ENCODE measurements around the gene KLRF2.

The KLRF2 gene

DNA sequence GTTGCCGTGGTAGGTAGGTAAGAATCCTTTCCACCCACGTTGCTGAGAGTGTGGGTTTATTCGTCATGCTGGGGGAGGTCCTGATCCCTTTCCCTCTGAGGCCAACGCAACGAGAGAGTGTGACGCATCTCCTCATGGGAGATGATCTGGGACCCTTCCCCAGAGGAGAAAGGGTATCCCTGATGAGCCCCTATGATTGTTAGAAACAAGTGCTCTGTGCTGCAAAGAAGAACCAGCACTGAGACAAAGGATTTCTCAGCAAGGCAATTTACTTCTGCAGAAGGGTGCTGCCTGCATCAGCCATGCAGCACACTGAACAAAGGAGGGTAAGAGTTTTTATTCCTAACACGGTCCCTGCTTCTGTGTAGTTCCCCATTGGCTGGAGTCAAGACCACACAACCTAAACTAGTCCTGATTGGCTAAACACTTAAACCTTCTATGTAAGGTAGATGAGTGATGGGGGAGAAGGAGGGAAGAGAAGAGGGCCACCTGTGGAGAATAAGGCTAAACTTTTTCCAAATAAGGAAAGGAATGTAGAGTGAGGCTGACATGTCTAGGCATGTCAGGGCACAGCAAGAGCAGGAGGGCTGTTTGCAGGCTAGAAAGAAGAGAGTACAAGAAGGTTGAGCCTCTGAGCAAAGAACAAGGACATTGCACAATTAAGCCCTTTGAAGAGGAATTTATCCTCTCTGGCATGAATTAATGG is 29.6 kb downstream of the KLRF2 start:
- H3K36me3 ChIP-seq (ENCODE audit: control insufficient read depth in 2 of 2, insufficient read depth in 2 of 2, low read length in 2 of 2), result no peaks in the 10 kb centered on the region
- H3K27ac ChIP-seq (ENCODE audit: low read length), result no peak overlapping the region
- H3K4me3 ChIP-seq (ENCODE audit: low read length in 2 of 2), result peak overlapping the region in 1 of 2 donors; percentile 12
- H3K9me3 ChIP-seq (ENCODE audit: control insufficient read depth in 2 of 2, low read length in 2 of 2), result peaks cover 10 to 11% of the 10 kb centered on the region in 2 donors
- H3K27me3 ChIP-seq (ENCODE audit: control insufficient read depth in 1 of 2, insufficient read depth in 2 of 2, low read length in 2 of 2), result no peaks in the 10 kb centered on the region
- no peak overlapping the region for H3K9ac ChIP-seq (ENCODE audit: low read length in 2 of 2)
- H3K4me1 ChIP-seq (ENCODE audit: control insufficient read depth, insufficient read depth, low read length), result no peaks in the 10 kb centered on the region

DNA sequence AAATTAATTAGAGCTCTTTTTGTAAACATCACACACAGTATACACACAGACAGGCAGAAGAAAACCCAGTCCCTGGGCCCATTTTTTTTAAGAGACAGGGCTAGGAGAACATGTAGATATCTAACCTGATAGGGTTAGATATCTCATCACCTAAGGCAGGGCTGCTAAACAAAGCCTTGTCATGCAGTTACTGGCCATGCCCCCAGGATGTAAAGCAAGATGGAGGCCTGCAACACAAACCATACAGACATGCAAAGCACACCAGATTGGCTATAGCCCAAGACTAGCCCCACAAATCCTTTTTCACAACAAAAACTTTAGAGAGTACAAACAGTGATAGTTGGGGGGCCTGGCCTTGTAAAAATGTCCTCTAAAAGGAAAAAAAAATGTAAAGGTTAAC is 30.4 kb downstream of the KLRF2 start:
- Histone ChIP-seq H3K9ac (ENCODE audit: low read length in 2 of 2) (no peak overlapping the region), H3K4me1 (ENCODE audit: control insufficient read depth, insufficient read depth, low read length) (no peaks in the 10 kb centered on the region), H3K36me3 (ENCODE audit: control insufficient read depth in 2 of 2, insufficient read depth in 2 of 2, low read length in 2 of 2) (no peaks in the 10 kb centered on the region), H3K27ac (ENCODE audit: low read length) (no peak overlapping the region), H3K9me3 (ENCODE audit: control insufficient read depth in 2 of 2, low read length in 2 of 2) (peaks cover 10 to 11% of the 10 kb centered on the region in 2 donors), H3K27me3 (ENCODE audit: control insufficient read depth in 1 of 2, insufficient read depth in 2 of 2, low read length in 2 of 2) (no peaks in the 10 kb centered on the region), H3K4me3 (ENCODE audit: low read length in 2 of 2) (no peak overlapping the region)

DNA sequence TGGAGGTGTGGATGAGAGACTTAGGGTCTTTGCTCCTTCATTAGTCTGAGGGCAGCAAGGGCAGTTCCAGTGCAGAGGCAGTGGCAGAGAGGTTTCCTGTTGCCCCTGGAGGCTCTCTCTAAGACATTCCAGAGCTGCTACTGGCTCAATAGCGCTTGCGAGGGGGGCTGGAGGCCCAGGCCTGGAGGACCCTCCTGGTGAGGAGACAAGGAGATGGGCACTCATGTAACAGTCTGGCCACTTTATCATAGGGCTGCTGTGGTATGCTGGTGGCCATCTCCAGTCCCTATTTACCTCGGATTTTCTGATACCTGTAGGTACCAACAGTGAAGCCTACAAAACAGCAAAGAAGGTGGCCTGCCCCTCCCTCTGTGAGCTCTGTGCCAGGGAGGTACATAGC is 38.2 kb downstream of the KLRF2 start:
- H3K4me3 ChIP-seq (ENCODE audit: low read length in 2 of 2), result no peak overlapping the region
- H3K9ac ChIP-seq (ENCODE audit: low read length in 2 of 2), result no peak overlapping the region
- H3K4me1 ChIP-seq (ENCODE audit: control insufficient read depth, insufficient read depth, low read length), result no peaks in the 10 kb centered on the region
- H3K27ac ChIP-seq (ENCODE audit: low read length), result no peak overlapping the region
- H3K27me3 ChIP-seq (ENCODE audit: control insufficient read depth in 1 of 2, insufficient read depth in 2 of 2, low read length in 2 of 2), result no peaks in the 10 kb centered on the region
- no peaks in the 10 kb centered on the region for H3K9me3 ChIP-seq (ENCODE audit: control insufficient read depth in 2 of 2, low read length in 2 of 2)
- H3K36me3 ChIP-seq (ENCODE audit: control insufficient read depth in 2 of 2, insufficient read depth in 2 of 2, low read length in 2 of 2), result no peaks in the 10 kb centered on the region

DNA sequence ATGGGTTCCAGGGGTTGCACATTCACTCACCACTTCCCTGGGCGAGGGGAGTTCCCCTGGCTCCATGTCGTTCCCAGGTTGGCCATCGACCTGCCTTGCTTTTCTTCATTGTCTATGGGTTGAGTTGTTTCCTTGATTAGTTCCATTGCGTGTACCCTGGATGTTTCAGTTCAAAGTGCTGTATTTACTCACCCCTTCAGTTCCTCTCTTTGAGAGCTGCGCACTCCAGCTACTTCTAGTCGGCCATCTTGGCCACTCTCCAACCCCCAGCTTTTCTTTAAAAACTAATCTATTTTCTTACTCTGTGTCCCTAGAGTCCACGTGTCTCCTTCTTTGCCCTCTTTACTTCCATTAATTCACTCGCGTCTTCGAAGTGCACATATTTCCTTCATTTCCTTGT is 39.2 kb downstream of the KLRF2 start:
- no peaks in the 10 kb centered on the region for H3K9me3 ChIP-seq (ENCODE audit: control insufficient read depth in 2 of 2, low read length in 2 of 2)
- no peaks in the 10 kb centered on the region for H3K27me3 ChIP-seq (ENCODE audit: control insufficient read depth in 1 of 2, insufficient read depth in 2 of 2, low read length in 2 of 2)
- no peak overlapping the region for H3K4me3 ChIP-seq (ENCODE audit: low read length in 2 of 2)
- H3K27ac ChIP-seq (ENCODE audit: low read length), result no peak overlapping the region
- H3K36me3 ChIP-seq (ENCODE audit: control insufficient read depth in 2 of 2, insufficient read depth in 2 of 2, low read length in 2 of 2), result no peaks in the 10 kb centered on the region
- no peak overlapping the region for H3K9ac ChIP-seq (ENCODE audit: low read length in 2 of 2)
- no peaks in the 10 kb centered on the region for H3K4me1 ChIP-seq (ENCODE audit: control insufficient read depth, insufficient read depth, low read length)

DNA sequence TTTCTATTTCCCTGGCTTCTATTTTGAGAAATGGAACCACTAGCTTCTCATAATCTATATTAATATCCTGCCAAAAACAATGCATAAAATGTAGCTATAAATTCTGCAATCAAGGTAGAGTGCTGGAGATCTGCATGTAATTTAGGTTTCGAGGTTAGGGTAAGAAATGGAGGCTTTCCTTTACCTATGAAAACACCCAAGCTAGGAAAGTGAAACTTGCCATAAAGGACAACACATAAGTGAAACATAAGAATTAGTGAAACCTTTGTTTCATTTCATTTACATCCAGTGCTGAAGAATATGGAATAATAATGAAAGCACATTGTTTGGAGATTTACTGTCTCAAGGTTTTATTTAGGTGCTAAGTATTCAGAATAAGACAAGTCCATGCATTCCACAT is 41.1 kb downstream of the KLRF2 start:
- no peaks in the 10 kb centered on the region for H3K4me1 ChIP-seq (ENCODE audit: control insufficient read depth, insufficient read depth, low read length)
- no peaks in the 10 kb centered on the region for H3K27me3 ChIP-seq (ENCODE audit: control insufficient read depth in 1 of 2, insufficient read depth in 2 of 2, low read length in 2 of 2)
- H3K36me3 ChIP-seq (ENCODE audit: control insufficient read depth in 2 of 2, insufficient read depth in 2 of 2, low read length in 2 of 2), result no peaks in the 10 kb centered on the region
- no peaks in the 10 kb centered on the region for H3K9me3 ChIP-seq (ENCODE audit: control insufficient read depth in 2 of 2, low read length in 2 of 2)
- no peak overlapping the region for H3K4me3 ChIP-seq (ENCODE audit: low read length in 2 of 2)
- no peak overlapping the region for H3K27ac ChIP-seq (ENCODE audit: low read length)
- H3K9ac ChIP-seq (ENCODE audit: low read length in 2 of 2), result no peak overlapping the region

DNA sequence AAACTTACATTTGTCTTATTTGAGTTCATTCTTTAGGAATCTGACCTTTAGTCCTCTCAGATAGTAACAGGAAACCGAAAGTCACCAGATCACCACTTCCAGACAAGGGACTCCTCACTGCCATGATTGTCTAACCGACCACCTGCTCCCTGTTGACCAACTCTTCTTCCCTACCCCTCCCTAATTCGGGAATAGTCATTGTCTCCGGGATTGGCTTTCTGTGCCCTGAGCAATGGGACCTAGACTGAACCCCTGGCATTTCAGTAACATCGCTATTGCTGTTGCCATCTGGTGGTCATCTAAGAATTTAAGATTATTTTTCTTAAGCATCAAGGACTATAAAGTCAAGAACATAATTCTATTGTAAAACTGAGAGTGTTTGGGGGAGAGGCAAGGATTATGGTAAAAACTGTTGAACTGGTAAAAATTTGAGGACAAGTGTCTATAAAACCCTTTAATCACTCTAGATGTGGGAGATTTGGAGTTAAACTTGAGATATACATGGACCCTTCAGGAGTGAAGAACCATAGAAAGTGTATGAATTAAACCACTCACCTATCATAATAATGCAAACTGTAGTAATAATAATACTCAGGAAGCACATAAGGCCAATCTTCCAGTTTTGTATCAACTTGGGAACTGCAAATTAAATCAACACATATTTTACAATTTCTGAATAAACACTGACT is 44.6 kb downstream of the KLRF2 start:
- no peak overlapping the region for H3K9ac ChIP-seq (ENCODE audit: low read length in 2 of 2)
- no peaks in the 10 kb centered on the region for H3K9me3 ChIP-seq (ENCODE audit: control insufficient read depth in 2 of 2, low read length in 2 of 2)
- H3K4me1 ChIP-seq (ENCODE audit: control insufficient read depth, insufficient read depth, low read length), result no peaks in the 10 kb centered on the region
- H3K27me3 ChIP-seq (ENCODE audit: control insufficient read depth in 1 of 2, insufficient read depth in 2 of 2, low read length in 2 of 2), result no peaks in the 10 kb centered on the region
- peak overlapping the region in 1 of 2 donors; percentile 44 for H3K4me3 ChIP-seq (ENCODE audit: low read length in 2 of 2)
- no peaks in the 10 kb centered on the region for H3K36me3 ChIP-seq (ENCODE audit: control insufficient read depth in 2 of 2, insufficient read depth in 2 of 2, low read length in 2 of 2)
- no peak overlapping the region for H3K27ac ChIP-seq (ENCODE audit: low read length)

DNA sequence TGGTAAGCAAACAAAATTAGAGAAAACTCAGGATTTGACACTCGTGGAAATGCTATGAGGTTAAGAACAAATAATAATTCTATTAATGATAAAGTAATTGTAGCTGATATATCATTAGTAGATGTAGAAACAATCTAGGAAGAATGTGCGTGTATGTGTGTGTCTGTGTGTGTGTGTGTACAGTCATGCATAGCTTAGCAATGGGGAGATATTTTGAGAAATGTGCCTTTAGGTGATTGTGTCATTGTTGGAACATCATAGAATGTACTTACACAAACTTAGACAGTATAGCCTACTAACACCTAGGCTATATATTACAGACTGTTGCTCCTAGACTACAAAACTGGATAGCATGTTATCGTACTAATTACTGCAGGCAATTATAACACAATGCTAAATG is 45.6 kb downstream of the KLRF2 start:
- no peaks in the 10 kb centered on the region for H3K27me3 ChIP-seq (ENCODE audit: control insufficient read depth in 1 of 2, insufficient read depth in 2 of 2, low read length in 2 of 2)
- H3K36me3 ChIP-seq (ENCODE audit: control insufficient read depth in 2 of 2, insufficient read depth in 2 of 2, low read length in 2 of 2), result no peaks in the 10 kb centered on the region
- H3K4me1 ChIP-seq (ENCODE audit: control insufficient read depth, insufficient read depth, low read length), result no peaks in the 10 kb centered on the region
- H3K9me3 ChIP-seq (ENCODE audit: control insufficient read depth in 2 of 2, low read length in 2 of 2), result no peaks in the 10 kb centered on the region
- H3K9ac ChIP-seq (ENCODE audit: low read length in 2 of 2), result no peak overlapping the region
- H3K27ac ChIP-seq (ENCODE audit: low read length), result no peak overlapping the region
- no peak overlapping the region for H3K4me3 ChIP-seq (ENCODE audit: low read length in 2 of 2)

DNA sequence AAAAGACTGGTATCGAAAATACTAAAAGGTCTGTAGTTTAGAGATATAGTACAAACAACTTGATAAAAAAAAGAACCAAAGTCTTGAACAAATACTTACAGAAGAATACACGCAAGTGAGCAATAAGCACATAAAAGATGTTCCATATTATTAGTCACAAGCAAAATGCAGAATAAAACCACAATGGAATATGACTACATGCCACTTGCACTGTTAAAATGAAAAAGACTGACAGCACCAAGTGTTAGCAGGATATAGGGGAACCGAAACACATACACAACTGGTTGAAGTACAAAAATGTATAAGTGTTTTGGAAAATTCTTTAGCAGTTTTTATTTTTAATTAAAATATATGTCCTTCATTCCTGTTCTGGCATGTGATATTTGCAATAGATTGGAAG is 47.3 kb downstream of the KLRF2 start:
- Histone ChIP-seq H3K9ac (ENCODE audit: low read length in 2 of 2) (no peak overlapping the region), H3K36me3 (ENCODE audit: control insufficient read depth in 2 of 2, insufficient read depth in 2 of 2, low read length in 2 of 2) (no peaks in the 10 kb centered on the region), H3K9me3 (ENCODE audit: control insufficient read depth in 2 of 2, low read length in 2 of 2) (no peaks in the 10 kb centered on the region), H3K27ac (ENCODE audit: low read length) (no peak overlapping the region), H3K27me3 (ENCODE audit: control insufficient read depth in 1 of 2, insufficient read depth in 2 of 2, low read length in 2 of 2) (no peaks in the 10 kb centered on the region), H3K4me1 (ENCODE audit: control insufficient read depth, insufficient read depth, low read length) (no peaks in the 10 kb centered on the region), H3K4me3 (ENCODE audit: low read length in 2 of 2) (no peak overlapping the region)

DNA sequence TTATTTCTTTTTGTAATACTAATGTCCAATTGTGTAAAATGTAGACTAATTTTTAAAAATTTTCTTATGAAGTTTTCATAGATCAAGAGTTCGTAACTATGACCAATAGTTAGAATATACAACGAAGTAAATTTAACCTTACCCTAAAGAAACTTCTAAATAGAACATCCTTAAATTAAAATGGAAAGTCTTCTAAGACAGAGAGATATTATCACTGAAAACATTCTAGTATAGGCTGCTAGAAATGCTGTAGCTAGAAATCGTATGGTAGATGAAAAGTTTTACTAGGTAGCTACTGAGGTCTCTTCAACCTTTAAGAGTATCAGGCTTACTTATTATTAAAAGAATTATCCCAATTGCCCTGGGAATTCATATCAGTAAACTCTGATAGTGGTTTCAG is 50.0 kb downstream of the KLRF2 start:
- Histone ChIP-seq H3K4me1 (ENCODE audit: control insufficient read depth, insufficient read depth, low read length) (no peaks in the 10 kb centered on the region), H3K27me3 (ENCODE audit: control insufficient read depth in 1 of 2, insufficient read depth in 2 of 2, low read length in 2 of 2) (no peaks in the 10 kb centered on the region), H3K27ac (ENCODE audit: low read length) (no peak overlapping the region), H3K9ac (ENCODE audit: low read length in 2 of 2) (no peak overlapping the region), H3K4me3 (ENCODE audit: low read length in 2 of 2) (no peak overlapping the region), H3K36me3 (ENCODE audit: control insufficient read depth in 2 of 2, insufficient read depth in 2 of 2, low read length in 2 of 2) (no peaks in the 10 kb centered on the region), H3K9me3 (ENCODE audit: control insufficient read depth in 2 of 2, low read length in 2 of 2) (no peaks in the 10 kb centered on the region)

DNA sequence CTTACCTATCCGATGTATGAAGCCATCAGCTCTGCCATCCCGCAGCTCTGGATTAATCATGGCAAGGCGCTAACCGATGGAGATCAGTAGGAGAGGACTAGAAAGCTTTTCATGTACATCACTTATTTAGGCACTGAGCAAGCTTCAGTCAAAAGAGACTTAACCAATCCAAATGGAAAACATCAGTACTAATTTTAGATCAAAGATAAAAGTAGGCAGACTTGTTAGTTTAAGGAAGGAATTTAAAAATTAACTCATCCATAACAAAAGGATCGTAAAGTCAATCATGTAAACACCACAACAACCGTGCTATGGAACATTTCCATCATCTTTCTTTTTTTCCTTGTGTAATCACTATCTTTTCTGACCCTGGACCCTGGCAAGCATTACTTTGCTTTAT is 51.0 kb downstream of the KLRF2 start, which contains the start of gene CLEC2A:
Gene CLEC2A, minus strand, starts transcription at position 101 of the 400 bp plus-strand sequence. Its CDS starts 41 bp downstream, at position 60.
- no peaks in the 10 kb centered on the region for H3K27me3 ChIP-seq (ENCODE audit: control insufficient read depth in 1 of 2, insufficient read depth in 2 of 2, low read length in 2 of 2)
- H3K4me3 ChIP-seq (ENCODE audit: low read length in 2 of 2), result no peak within 1 kb of the TSS
- H3K4me1 ChIP-seq (ENCODE audit: control insufficient read depth, insufficient read depth, low read length), result no peaks in the 10 kb centered on the region
- H3K9ac ChIP-seq (ENCODE audit: low read length in 2 of 2), result no peak within 1 kb of the TSS
- H3K9me3 ChIP-seq (ENCODE audit: control insufficient read depth in 2 of 2, low read length in 2 of 2), result no peaks in the 10 kb centered on the region
- no peak within 1 kb of the TSS for H3K27ac ChIP-seq (ENCODE audit: low read length)
- no peaks in the 10 kb centered on the region for H3K36me3 ChIP-seq (ENCODE audit: control insufficient read depth in 2 of 2, insufficient read depth in 2 of 2, low read length in 2 of 2)

DNA sequence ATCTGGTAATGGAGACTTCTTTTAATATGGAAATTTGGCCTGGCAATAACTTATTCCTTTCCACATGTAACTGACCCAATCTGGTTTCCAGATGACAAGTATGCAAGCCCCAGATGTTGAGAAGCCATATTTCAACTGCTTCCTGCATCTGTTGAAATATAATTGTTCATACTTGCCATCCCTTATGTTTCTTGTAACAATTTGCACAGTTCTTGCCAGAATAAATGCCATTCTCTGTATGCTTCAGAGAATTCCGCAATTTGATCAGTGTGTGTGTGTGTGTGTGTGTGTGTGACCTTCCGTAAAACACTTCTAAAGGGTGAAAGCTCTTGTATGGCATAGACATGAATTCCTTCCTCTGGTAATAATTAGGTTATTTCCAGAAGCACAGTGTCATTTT is 52.7 kb downstream of the KLRF2 start:
- no peaks in the 10 kb centered on the region for H3K9me3 ChIP-seq (ENCODE audit: control insufficient read depth in 2 of 2, low read length in 2 of 2)
- H3K9ac ChIP-seq (ENCODE audit: low read length in 2 of 2), result no peak overlapping the region
- no peaks in the 10 kb centered on the region for H3K36me3 ChIP-seq (ENCODE audit: control insufficient read depth in 2 of 2, insufficient read depth in 2 of 2, low read length in 2 of 2)
- no peaks in the 10 kb centered on the region for H3K27me3 ChIP-seq (ENCODE audit: control insufficient read depth in 1 of 2, insufficient read depth in 2 of 2, low read length in 2 of 2)
- H3K4me3 ChIP-seq (ENCODE audit: low read length in 2 of 2), result no peak overlapping the region
- H3K4me1 ChIP-seq (ENCODE audit: control insufficient read depth, insufficient read depth, low read length), result no peaks in the 10 kb centered on the region
- H3K27ac ChIP-seq (ENCODE audit: low read length), result no peak overlapping the region

Measured in stomach smooth muscle (tissue), 2 donors.